Ovary (tissue), 3 donors: ENCODE results near the gene HTR1D.

Source experiments
- POLR2A ChIP-seq: fragments of 450-650 bp; IDR thresholded peaks from one replicate; pipeline ENCODE4 v1.6.1; 2017; ENCODE audit warnings: antibody characterized with exemption, mild to moderate bottlenecking, moderate library complexity
- TF ChIP-seq, protein P1 (sequence below), 3 donors: fragments of 450-650 bp in 2 of 3; fragments of 200-600 bp in 1 of 3; IDR thresholded peaks; one replicate each; pipeline versions ENCODE4 v1.5.1 to v1.8.0; 2016 to 2022; ENCODE audit warnings: antibody characterized with exemption in 3 of 3, mild to moderate bottlenecking in 1 of 3
- donor health status: DM: no; HTN: no; CAD: no.

DNA sequence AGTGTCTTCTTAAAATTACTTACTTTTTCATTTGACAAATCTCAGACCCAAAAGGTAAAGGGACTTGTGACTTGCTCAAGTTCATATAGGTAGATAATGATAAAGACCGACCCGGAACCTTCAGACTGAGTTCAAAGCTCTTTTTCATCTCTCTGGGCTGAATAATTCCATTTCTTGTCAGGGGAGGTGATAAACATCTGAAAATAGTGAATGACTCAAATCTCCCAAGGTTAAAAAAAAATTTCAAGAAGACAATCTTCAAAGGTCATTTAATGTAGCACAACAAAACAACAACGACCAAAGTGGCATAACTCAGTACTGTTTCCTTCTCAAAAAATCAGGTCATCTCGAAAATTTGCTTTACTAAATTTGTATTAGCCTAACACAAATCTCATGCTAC, 69.2 kb downstream of the HTR1D start:
- TF ChIP-seq POLR2A, result no peak
- TF ChIP-seq, protein P1, sequence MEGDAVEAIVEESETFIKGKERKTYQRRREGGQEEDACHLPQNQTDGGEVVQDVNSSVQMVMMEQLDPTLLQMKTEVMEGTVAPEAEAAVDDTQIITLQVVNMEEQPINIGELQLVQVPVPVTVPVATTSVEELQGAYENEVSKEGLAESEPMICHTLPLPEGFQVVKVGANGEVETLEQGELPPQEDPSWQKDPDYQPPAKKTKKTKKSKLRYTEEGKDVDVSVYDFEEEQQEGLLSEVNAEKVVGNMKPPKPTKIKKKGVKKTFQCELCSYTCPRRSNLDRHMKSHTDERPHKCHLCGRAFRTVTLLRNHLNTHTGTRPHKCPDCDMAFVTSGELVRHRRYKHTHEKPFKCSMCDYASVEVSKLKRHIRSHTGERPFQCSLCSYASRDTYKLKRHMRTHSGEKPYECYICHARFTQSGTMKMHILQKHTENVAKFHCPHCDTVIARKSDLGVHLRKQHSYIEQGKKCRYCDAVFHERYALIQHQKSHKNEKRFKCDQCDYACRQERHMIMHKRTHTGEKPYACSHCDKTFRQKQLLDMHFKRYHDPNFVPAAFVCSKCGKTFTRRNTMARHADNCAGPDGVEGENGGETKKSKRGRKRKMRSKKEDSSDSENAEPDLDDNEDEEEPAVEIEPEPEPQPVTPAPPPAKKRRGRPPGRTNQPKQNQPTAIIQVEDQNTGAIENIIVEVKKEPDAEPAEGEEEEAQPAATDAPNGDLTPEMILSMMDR (IDR thresholded peaks at IDR 0.05), result no peak
